ENCODE measurements around the gene C11orf58.

Gene C11orf58

DNA sequence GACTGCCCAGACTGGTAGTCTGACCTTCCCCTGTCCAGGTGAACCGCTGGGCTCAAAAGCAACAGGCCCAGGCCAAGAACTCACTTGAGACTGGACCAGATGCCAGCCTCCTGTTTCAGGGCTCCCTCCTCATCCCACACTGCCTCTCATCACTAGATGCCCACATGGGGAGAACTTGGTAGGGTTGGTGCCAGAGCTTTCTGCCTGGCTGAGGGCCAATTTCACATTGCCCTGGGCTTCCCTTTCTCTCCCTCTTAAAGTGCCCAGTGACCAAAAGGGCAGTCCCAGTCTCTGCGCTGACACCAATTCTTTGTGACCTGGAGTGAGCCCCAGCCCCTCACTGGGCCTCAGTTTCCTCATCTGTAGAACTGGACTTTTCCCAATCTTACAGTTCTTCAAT lies 41.7 kb downstream of the C11orf58 start:
- Histone ChIP-seq H3K4me1 (ENCODE audit: insufficient read depth, low read length) (no peaks in the 10 kb centered on the region; the same call in 1 of the 2 replicates), H3K27ac (ENCODE audit: low read length) (no peak overlapping the region), H3K4me3 (ENCODE audit: low read length) (no peak overlapping the region), H3K9ac (ENCODE audit: low read depth, low read length) (no peak overlapping the region; the same call in 1 of the 2 replicates), H3K27me3 (ENCODE audit: insufficient read depth, low read length) (no peaks in the 10 kb centered on the region), H3K36me3 (ENCODE audit: insufficient read depth, low read depth, low read length) (peaks cover 6% of the 10 kb centered on the region; the same call in 1 of the 2 replicates), H3K9me3 (ENCODE audit: insufficient read depth, low read depth, low read length) (no peaks in the 10 kb centered on the region)

DNA sequence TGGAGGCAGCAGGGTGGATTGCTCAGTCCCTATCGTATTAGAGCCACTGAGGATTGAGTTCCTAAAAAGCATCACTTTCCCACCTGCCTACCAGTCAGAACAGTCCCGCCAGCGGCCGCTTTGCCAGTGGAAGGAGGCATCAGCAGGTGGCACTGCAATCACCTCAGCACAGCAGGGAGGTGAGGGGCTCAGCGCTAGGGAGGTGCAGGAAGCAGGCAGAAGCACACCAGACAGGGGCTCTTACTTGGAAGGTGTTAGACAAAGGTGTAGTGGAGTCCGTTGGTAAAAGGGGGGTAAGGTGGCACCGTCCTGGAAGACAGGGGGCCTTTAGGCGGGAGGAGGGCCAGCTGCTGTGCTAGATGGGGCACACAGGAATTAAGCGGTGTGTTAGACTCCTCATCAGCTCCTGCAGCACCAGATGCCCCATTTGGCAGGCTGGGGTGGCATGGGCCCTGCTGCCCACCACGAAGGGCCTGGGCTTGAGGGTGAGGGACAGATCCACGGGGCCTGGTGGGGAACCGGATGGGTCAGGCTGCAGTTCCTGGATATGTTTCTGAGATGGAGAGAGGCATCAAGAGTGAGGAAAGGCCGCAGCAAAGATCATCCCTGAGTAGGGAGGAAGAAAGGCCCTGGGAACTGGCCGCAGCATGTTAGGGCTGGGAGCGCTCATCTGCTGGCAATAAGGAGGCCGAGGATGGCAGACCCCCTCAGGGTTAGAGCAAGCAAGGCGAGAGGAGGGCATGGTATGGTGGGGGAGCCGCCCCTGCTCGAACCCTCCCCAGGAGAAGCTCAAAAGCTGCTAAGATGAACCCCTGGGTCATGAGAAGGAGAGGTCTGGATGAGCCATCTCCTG lies 42.5 kb downstream of the C11orf58 start:
- Histone ChIP-seq H3K4me1 (ENCODE audit: insufficient read depth, low read length) (no peaks in the 10 kb centered on the region), H3K27me3 (ENCODE audit: insufficient read depth, low read length) (no peaks in the 10 kb centered on the region), H3K36me3 (ENCODE audit: insufficient read depth, low read depth, low read length) (peaks cover 6% of the 10 kb centered on the region; the same call in 1 of the 2 replicates), H3K4me3 (ENCODE audit: low read length) (no peak overlapping the region), H3K27ac (ENCODE audit: low read length) (no peak overlapping the region), H3K9me3 (ENCODE audit: insufficient read depth, low read depth, low read length) (no peaks in the 10 kb centered on the region), H3K9ac (ENCODE audit: low read depth, low read length) (no peak overlapping the region)

DNA sequence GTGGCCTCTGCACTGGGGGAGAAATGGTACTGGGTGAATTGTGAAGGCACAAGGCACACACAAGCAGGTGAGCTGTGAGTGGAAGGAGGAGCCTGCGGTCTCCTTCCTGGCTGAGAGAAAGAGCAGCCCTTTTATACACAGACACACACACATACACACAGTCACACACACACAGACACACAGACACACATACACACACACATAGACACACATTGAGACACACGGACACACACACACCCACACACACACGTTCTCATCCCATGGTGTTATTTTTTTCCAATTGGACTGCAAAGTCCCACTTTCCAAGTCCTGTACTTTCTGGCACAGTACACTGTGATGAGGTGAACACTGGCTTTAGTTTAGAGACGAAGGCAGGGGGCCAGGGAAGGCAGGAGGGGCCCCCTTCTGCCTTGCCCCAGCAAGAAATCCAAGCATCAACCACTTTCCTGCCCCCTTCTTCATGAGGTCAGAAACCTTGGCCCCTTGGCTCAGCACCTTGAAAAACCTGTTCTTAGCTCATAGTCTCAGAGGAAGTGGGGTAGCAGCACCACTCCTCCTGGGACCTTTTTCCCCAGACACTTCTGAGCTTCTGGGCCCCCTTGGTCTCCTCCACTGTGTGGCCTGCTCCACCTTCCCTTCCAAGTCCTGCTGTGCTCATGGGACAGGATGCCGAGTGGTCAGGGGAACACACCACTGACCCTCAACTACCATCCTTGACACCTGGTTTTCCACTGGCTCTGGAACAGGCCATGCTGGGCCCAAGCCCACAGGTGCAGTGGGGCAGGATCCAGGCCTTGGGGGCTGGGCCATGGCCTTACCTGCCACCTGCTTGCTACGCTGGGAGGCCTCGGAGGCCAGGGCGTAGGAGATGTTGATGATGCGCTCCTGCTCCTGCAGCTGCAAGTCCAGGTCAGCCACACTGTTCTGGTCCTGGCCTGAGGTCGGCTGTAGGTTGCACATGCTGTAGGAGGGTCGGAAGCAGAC lies 43.8 kb downstream of the C11orf58 start:
- no peaks in the 10 kb centered on the region for H3K27me3 ChIP-seq (ENCODE audit: insufficient read depth, low read length)
- H3K9me3 ChIP-seq (ENCODE audit: insufficient read depth, low read depth, low read length) = no peaks in the 10 kb centered on the region
- no peak overlapping the region for H3K27ac ChIP-seq (ENCODE audit: low read length)
- no peak overlapping the region for H3K9ac ChIP-seq (ENCODE audit: low read depth, low read length)
- no peak overlapping the region for H3K4me3 ChIP-seq (ENCODE audit: low read length)
- H3K4me1 ChIP-seq (ENCODE audit: insufficient read depth, low read length) = no peaks in the 10 kb centered on the region
- H3K36me3 ChIP-seq (ENCODE audit: insufficient read depth, low read depth, low read length) = peaks cover 6% of the 10 kb centered on the region; the same call in 1 of the 2 replicates

DNA sequence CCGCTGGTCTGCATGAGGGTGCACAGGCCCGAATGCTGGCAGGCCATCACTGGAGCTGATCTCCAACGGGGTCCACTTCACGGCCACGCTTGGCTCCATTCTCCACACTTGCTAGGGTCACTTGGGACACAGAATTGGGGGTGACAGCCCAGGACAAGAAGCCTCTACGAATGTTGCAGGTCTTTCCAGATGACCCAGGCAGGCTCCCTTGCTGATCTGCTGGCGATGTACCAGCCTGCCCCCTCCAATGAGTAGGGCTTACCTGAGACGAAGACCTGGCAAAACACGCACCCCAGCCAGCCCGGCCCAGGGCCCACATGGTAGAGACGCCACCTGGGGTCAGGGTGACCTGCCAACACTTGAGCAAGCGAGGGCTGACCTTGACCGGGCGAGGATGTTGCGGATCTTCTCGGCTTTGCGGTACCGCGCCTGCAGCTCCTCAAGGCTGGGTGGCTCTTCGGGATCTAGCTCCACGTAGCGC lies 44.9 kb downstream of the C11orf58 start:
- no peak overlapping the region for H3K27ac ChIP-seq (ENCODE audit: low read length)
- no peak overlapping the region for H3K9ac ChIP-seq (ENCODE audit: low read depth, low read length)
- H3K27me3 ChIP-seq (ENCODE audit: insufficient read depth, low read length) = no peaks in the 10 kb centered on the region
- no peaks in the 10 kb centered on the region for H3K4me1 ChIP-seq (ENCODE audit: insufficient read depth, low read length)
- no peaks in the 10 kb centered on the region for H3K9me3 ChIP-seq (ENCODE audit: insufficient read depth, low read depth, low read length)
- peaks cover 5% of the 10 kb centered on the region; the same call in 1 of the 2 replicates for H3K36me3 ChIP-seq (ENCODE audit: insufficient read depth, low read depth, low read length)
- H3K4me3 ChIP-seq (ENCODE audit: low read length) = no peak overlapping the region

DNA sequence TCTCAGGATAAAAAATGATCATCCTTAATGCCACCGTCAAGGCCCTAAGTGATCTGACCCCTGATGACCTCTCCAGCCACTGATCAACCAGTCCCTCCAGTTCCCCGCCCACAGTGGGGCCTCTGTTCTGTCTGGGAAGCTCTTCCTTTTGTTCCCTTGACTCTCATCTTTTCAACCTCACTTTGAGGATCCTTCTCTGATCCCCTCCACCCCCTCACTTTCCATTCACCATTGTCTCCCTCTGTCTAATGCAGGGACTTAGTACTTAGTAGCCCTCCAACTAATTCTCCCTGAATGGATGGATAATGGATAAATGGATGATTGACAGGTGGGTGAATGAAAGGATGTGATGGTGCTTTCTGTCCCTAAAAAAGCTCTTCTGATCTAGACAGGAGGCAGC lies 45.6 kb downstream of the C11orf58 start:
- no peak overlapping the region for H3K4me3 ChIP-seq (ENCODE audit: low read length)
- H3K9me3 ChIP-seq (ENCODE audit: insufficient read depth, low read depth, low read length) = no peaks in the 10 kb centered on the region
- no peak overlapping the region for H3K27ac ChIP-seq (ENCODE audit: low read length)
- H3K4me1 ChIP-seq (ENCODE audit: insufficient read depth, low read length) = no peaks in the 10 kb centered on the region
- no peaks in the 10 kb centered on the region for H3K36me3 ChIP-seq (ENCODE audit: insufficient read depth, low read depth, low read length)
- no peaks in the 10 kb centered on the region for H3K27me3 ChIP-seq (ENCODE audit: insufficient read depth, low read length)
- H3K9ac ChIP-seq (ENCODE audit: low read depth, low read length) = no peak overlapping the region

DNA sequence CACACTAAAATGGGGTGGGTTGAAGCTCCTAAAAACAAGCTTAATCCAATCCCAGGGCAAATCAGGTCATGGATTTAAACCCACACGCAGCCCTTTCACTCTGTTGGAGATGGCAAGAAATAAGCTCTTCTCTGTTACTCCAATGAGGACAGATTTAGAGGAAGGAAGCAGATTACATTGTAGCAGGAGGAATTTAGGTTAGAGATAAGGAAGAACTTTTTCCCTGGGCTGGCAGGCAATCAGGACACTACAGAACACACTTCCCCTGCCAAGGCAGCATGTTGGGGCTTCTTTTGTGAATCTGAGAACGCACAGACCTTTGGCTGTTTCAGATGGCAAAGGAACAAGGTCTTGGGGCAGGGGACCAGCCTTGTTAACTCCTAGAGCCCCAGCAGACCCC lies 46.2 kb downstream of the C11orf58 start:
- H3K4me1 ChIP-seq (ENCODE audit: insufficient read depth, low read length) = no peaks in the 10 kb centered on the region
- H3K9ac ChIP-seq (ENCODE audit: low read depth, low read length) = no peak overlapping the region
- H3K27ac ChIP-seq (ENCODE audit: low read length) = no peak overlapping the region
- H3K27me3 ChIP-seq (ENCODE audit: insufficient read depth, low read length) = no peaks in the 10 kb centered on the region
- no peaks in the 10 kb centered on the region for H3K9me3 ChIP-seq (ENCODE audit: insufficient read depth, low read depth, low read length)
- no peaks in the 10 kb centered on the region for H3K36me3 ChIP-seq (ENCODE audit: insufficient read depth, low read depth, low read length)
- no peak overlapping the region for H3K4me3 ChIP-seq (ENCODE audit: low read length)

DNA sequence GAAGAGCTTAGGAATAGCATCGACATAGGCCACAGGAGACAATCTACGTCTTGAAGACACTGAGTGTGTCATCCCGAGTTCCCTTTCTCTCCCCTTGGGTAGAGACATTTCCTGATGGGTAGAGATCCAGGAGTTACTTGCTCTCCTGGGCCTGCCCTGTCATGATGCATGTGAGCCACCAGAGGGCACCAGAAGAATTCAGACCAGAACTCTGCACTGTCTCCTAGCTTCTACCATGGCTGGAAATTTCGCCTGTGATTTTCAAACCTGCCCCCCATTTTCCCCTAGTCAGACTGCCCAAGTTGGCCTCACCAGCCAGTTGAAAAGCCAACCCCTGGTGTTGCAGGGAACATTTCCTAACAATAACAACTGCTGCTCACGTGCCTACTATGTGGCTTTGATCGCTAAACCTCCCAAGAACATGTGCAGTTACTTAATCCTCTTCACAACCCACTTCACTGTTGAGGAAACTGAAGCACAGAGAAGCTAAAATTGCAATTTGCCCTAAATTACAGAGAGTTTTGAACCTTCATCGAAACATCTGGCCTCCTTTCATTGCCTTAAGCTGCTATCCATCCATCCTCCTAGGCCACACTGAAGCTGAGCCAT lies 47.2 kb downstream of the C11orf58 start:
- Histone ChIP-seq H3K36me3 (ENCODE audit: insufficient read depth, low read depth, low read length) (0 out of 2 replicates have a peak, but pooled peaks cover 5% of the 10 kb centered on the region), H3K9me3 (ENCODE audit: insufficient read depth, low read depth, low read length) (no peaks in the 10 kb centered on the region), H3K4me1 (ENCODE audit: insufficient read depth, low read length) (no peaks in the 10 kb centered on the region), H3K27ac (ENCODE audit: low read length) (no peak overlapping the region), H3K27me3 (ENCODE audit: insufficient read depth, low read length) (no peaks in the 10 kb centered on the region), H3K9ac (ENCODE audit: low read depth, low read length) (no peak overlapping the region), H3K4me3 (ENCODE audit: low read length) (no peak overlapping the region)

DNA sequence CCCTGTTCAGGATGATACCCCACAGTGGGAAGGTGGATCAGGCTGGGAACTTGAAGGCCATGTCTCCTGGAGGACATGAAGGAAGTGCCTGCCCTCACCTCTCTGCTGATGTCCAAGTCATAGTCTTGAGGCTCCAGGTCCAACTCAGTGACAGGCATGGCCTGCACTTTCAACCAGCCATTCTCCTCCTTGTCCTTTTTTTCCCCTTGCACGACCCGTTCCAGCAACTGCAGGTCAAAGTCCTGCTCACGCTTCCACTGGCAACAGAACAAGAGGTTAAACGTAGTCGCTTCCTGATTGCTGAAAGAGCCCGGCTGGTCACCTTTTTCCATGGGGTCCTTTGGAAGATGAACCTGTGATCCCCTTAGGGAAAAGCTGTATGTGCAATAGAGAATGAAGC lies 47.7 kb downstream of the C11orf58 start:
- no peak overlapping the region for H3K27ac ChIP-seq (ENCODE audit: low read length)
- H3K9me3 ChIP-seq (ENCODE audit: insufficient read depth, low read depth, low read length) = no peaks in the 10 kb centered on the region
- H3K9ac ChIP-seq (ENCODE audit: low read depth, low read length) = no peak overlapping the region
- no peak overlapping the region for H3K4me3 ChIP-seq (ENCODE audit: low read length)
- no peaks in the 10 kb centered on the region for H3K27me3 ChIP-seq (ENCODE audit: insufficient read depth, low read length)
- no peaks in the 10 kb centered on the region for H3K4me1 ChIP-seq (ENCODE audit: insufficient read depth, low read length)
- H3K36me3 ChIP-seq (ENCODE audit: insufficient read depth, low read depth, low read length) = 0 out of 2 replicates have a peak, but pooled peaks cover 5% of the 10 kb centered on the region

DNA sequence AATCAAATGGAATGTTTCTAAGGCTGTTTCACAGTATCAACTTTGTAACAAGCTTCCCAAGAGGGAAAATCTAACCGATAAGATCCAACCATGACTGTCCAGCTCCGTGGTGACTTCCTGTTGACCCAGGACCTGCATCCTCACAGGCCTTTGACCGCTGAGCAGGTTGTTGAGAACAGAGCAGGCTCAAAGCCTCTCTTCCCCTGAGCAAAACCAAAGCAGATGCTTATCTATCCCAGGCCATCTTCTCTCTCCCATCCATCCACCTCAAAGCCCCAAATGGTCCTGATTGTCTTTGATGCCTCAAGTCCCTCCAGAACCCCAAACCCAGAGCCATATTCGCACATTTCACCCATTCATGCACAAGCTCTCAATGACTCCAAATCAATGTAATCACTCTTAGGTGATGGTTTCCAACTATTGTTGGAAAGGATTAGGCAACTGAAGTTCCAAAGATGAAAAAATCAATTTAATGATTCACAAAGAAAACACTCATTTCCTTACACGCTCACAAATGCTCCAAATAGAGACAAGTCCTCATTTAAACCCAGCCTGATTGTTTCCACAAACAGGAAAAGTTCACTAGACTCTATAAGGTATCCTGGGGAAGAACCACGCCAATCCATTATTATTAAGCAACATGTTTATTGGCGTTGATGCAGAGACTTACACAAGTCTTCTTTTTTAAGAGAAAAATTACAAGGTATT lies 48.7 kb downstream of the C11orf58 start:
- H3K27me3 ChIP-seq (ENCODE audit: insufficient read depth, low read length) = no peaks in the 10 kb centered on the region
- H3K36me3 ChIP-seq (ENCODE audit: insufficient read depth, low read depth, low read length) = 0 out of 2 replicates have a peak, but pooled peaks cover 5% of the 10 kb centered on the region
- H3K9ac ChIP-seq (ENCODE audit: low read depth, low read length) = no peak overlapping the region
- H3K27ac ChIP-seq (ENCODE audit: low read length) = no peak overlapping the region
- no peak overlapping the region for H3K4me3 ChIP-seq (ENCODE audit: low read length)
- no peaks in the 10 kb centered on the region for H3K4me1 ChIP-seq (ENCODE audit: insufficient read depth, low read length)
- no peaks in the 10 kb centered on the region for H3K9me3 ChIP-seq (ENCODE audit: insufficient read depth, low read depth, low read length)

DNA sequence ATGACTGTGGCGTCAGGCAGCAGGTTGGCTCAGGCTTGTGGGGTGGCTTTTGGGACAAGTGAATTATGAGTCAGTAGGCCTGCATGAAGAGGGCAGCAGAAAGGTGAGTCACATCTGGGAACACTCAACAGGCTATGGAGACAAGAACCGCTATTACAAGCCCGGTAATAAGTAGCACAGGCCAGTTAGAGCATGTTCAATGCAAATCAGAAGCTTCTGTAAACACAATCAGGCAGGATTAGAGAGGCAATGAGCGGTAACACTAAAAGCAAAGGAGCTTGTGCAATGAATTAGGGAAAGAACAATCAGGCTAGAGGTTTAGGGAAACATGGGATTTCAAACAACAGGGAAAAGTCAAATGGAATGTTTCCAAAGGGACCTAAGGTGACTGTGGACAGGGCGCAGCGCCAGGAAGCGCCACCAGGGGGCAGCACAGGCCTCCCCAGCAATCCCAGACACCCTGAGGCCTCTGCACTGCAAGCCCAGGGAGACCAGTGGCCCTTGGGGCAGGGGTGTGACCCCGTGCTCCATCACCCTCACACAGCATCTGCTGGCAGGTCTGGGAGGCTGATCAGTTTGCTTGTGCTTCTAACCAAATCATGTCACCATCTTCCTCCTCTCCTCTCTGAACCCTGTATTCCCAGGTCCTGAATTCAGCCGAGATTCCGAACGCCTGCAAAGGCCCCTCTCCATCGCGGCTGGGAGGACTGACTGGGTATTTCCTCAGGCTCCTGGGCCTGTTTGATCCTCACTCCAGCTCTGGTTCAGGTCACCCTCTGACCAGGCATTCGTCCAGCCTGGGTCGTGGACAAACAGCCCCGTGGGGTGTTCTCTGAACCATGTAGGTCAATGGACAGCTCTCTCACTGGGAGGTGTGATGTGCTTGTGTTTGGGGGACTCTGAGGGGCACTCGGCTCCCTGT lies 50.0 kb downstream of the C11orf58 start:
- H3K27me3 ChIP-seq (ENCODE audit: insufficient read depth, low read length) = no peaks in the 10 kb centered on the region
- no peak overlapping the region for H3K27ac ChIP-seq (ENCODE audit: low read length)

More for the DNA sequence above, 50.0 kb downstream of the C11orf58 start:
- Histone ChIP-seq H3K4me3 (ENCODE audit: low read length) (no peak overlapping the region), H3K9ac (ENCODE audit: low read depth, low read length) (no peak overlapping the region), H3K4me1 (ENCODE audit: insufficient read depth, low read length) (no peaks in the 10 kb centered on the region), H3K9me3 (ENCODE audit: insufficient read depth, low read depth, low read length) (no peaks in the 10 kb centered on the region), H3K36me3 (ENCODE audit: insufficient read depth, low read depth, low read length) (peaks cover 13% of the 10 kb centered on the region; the same call in 1 of the 2 replicates)

Measured in iPS-20b (cell line).